PC-9 (cell line): ENCODE results near the gene MYO3B. TPM values are rescaled to one million over a fixed set of nuclear protein-coding genes. Genes with fewer than 3 reads are reported as not detected.

Source experiments
- BruUV-seq: library from RNA; stranded (reverse); fragments of 400-500 nt; replicated peaks from 2 replicates; lab custom pipeline; 2021; lab: Mats Ljungman, UMichigan
- CTCF ChIA-PET: fragments of 300-600 bp; sonication (Branson Sonifier 250); formaldehyde crosslinking; loops from one replicate; lab custom pipeline; 2022; ENCODE audit warnings: antibody characterized with exemption; lab: Charles Lee
- POLR2A ChIA-PET: fragments of 300-600 bp; sonication (Branson Sonifier 250); formaldehyde crosslinking; loops from one replicate; lab custom pipeline; 2022; ENCODE audit warnings: antibody characterized with exemption; ENCODE audit not compliant: unreplicated experiment; lab: Charles Lee
- DNase-seq, 2 experiments: peaks; one replicate each; pipeline versions ENCODE4 v3.0.0 to v3.0.0-alpha.2; 2015 to 2022; ENCODE audit warnings: mixed read lengths in 1 of 2
- H2AFZ ChIP-seq: fragments of 200-600 bp; sonication (generic); 2 replicates; pipeline ENCODE4 v1.8.1; 2017; ENCODE audit warnings: antibody characterized with exemption
- H3F3A ChIP-seq: fragments of 200-600 bp; sonication (generic); 2 replicates; pipeline ENCODE4 v1.8.1; 2017; ENCODE audit warnings: antibody characterized with exemption, mild to moderate bottlenecking, low read depth; ENCODE audit not compliant: insufficient read depth
- H3K27ac ChIP-seq: fragments of 200-600 bp; sonication (generic); 2 replicates; pipeline ENCODE4 v1.6.1; 2016; ENCODE audit warnings: mixed run types
- H3K27me3 ChIP-seq: fragments of 200-600 bp; sonication (generic); 2 replicates; pipeline ENCODE4 v1.6.1; 2016; ENCODE audit warnings: low read depth, mixed run types; ENCODE audit not compliant: insufficient read depth
- H3K36me3 ChIP-seq: fragments of 200-600 bp; sonication (generic); 2 replicates; pipeline ENCODE4 v1.6.1; 2016; ENCODE audit warnings: low read depth, mixed run types
- H3K4me1 ChIP-seq: fragments of 200-600 bp; sonication (generic); replicated peaks from 2 replicates; pipeline ENCODE4 v1.6.1; 2016; ENCODE audit warnings: mixed run types; ENCODE audit not compliant: insufficient read depth
- H3K4me2 ChIP-seq: fragments of 200-600 bp; sonication (generic); 2 replicates; pipeline ENCODE4 v1.6.1; 2017; ENCODE audit warnings: mixed run types
- H3K4me3 ChIP-seq: fragments of 200-600 bp; sonication (generic); 2 replicates; pipeline ENCODE4 v1.6.1; 2016; ENCODE audit warnings: mixed run types
- H3K79me2 ChIP-seq: fragments of 200-600 bp; sonication (generic); 2 replicates; pipeline ENCODE4 v1.6.1; 2017; ENCODE audit warnings: low read depth, mixed run types
- H3K9me2 ChIP-seq: fragments of 200-600 bp; sonication (generic); 2 replicates; pipeline ENCODE4 v1.8.1; 2017; ENCODE audit warnings: mild to moderate bottlenecking; ENCODE audit not compliant: insufficient read depth
- H3K9me3 ChIP-seq: fragments of 200-600 bp; sonication (generic); 2 replicates; pipeline ENCODE4 v1.8.1; 2016; ENCODE audit warnings: low read depth; ENCODE audit not compliant: insufficient read depth
- H4K20me1 ChIP-seq: fragments of 200-600 bp; sonication (generic); 2 replicates; pipeline ENCODE4 v1.8.1; 2017; ENCODE audit not compliant: insufficient read depth
- CTCF ChIP-seq: fragments of 200-600 bp; sonication (generic); conservative IDR thresholded peaks from 2 replicates; pipeline ENCODE4 v1.6.1; 2017; ENCODE audit warnings: mixed run types, antibody characterized with exemption, mild to moderate bottlenecking, moderate library complexity
- EZH2 ChIP-seq: fragments of 200-600 bp; sonication (generic); IDR thresholded peaks from 2 replicates; pipeline ENCODE4 v1.8.0; 2017; ENCODE audit warnings: antibody characterized with exemption, low read depth
- intact Hi-C: fragments of 100-400 bp; cut with micrococcal nuclease; formaldehyde crosslinking; loops from one replicate; pipeline ENCODE4 v1.10.0; 2022; ENCODE audit not compliant: unreplicated experiment
- total RNA-seq: library from RNA; stranded (reverse); gene quantifications from 2 replicates; pipeline ENCODE4 v1.2.3, GENCODE V29; 2021

The MYO3B gene
- total RNA-seq, 1 experiment from 2014 or later = 5.3 TPM

GRCh38 chr2:170484552-170484951, 306.6 kb downstream of the MYO3B start:
- intact Hi-C loops = no loop called here
- no peak for DNase-seq
- Histone ChIP-seq H3F3A (no peaks in the 10 kb centered on the region), H2AFZ (no peak overlapping the region), H3K36me3 (no peaks in the 10 kb centered on the region), H3K9me3 (no peaks in the 10 kb centered on the region), H3K4me3 (no peak overlapping the region), H3K4me1 (0 out of 2 replicates have a peak, but pooled peaks cover 7% of the 10 kb centered on the region), H3K4me2 (no peak overlapping the region), H3K27me3 (no peaks in the 10 kb centered on the region), H4K20me1 (no peaks in the 10 kb centered on the region), H3K79me2 (no peaks in the 10 kb centered on the region), H3K27ac (no peak overlapping the region), H3K9me2 (no peaks in the 10 kb centered on the region)
- no peak for TF ChIP-seq EZH2
- CTCF ChIA-PET = no interaction called here
- BruUV-seq = no TSS peak
- POLR2A ChIA-PET = no interaction called here

- Histone ChIP-seq H4K20me1 (no peaks in the 10 kb centered on the region), H2AFZ (no peak overlapping the region), H3K36me3 (no peaks in the 10 kb centered on the region), H3K9me2 (no peaks in the 10 kb centered on the region), H3K27me3 (no peaks in the 10 kb centered on the region), H3K79me2 (no peaks in the 10 kb centered on the region), H3K4me2 (no peak overlapping the region), H3F3A (no peaks in the 10 kb centered on the region), H3K4me3 (no peak overlapping the region), H3K9me3 (no peaks in the 10 kb centered on the region), H3K27ac (no peak overlapping the region), H3K4me1 (0 out of 2 replicates have a peak, but pooled peaks cover 7% of the 10 kb centered on the region)
- ChIA-PET POLR2A (no interaction called here), CTCF (interaction anchor here (0.6 kb wide), 1 partner anchor 36 kb away, joined by 7 read pairs; no protein-coding TSS in a partner anchor)
- no peak for DNase-seq
- no TSS peak for BruUV-seq
- TF ChIP-seq EZH2 (no peak), CTCF (no peak)
- intact Hi-C loops = no loop called here
Measured at GRCh38 chr2:170485254-170486026, 307.5 kb downstream of the MYO3B start.

- POLR2A ChIA-PET = no interaction called here
- BruUV-seq = no TSS peak
- intact Hi-C loops = no loop called here
Measured at GRCh38 chr2:170486730-170487129, 308.8 kb downstream of the MYO3B start.

More at GRCh38 chr2:170486730-170487129, 308.8 kb downstream of the MYO3B start:
- H3K4me1 ChIP-seq = 0 out of 2 replicates have a peak, but pooled peaks cover 7% of the 10 kb centered on the region
- H3K9me3 ChIP-seq = no peaks in the 10 kb centered on the region
- no peaks in the 10 kb centered on the region for H3K27me3 ChIP-seq
- H3K36me3 ChIP-seq = no peaks in the 10 kb centered on the region
- DNase-seq = no peak
- no peak overlapping the region for H3K27ac ChIP-seq
- H3K79me2 ChIP-seq = no peaks in the 10 kb centered on the region
- no peaks in the 10 kb centered on the region for H3F3A ChIP-seq
- no peaks in the 10 kb centered on the region for H3K9me2 ChIP-seq
- H2AFZ ChIP-seq = no peak overlapping the region
- no peak overlapping the region for H3K4me2 ChIP-seq
- CTCF ChIA-PET = no interaction called here
- H3K4me3 ChIP-seq = no peak overlapping the region
- TF ChIP-seq EZH2 (no peak), CTCF (no peak)
- no peaks in the 10 kb centered on the region for H4K20me1 ChIP-seq
